GM19372 (cell line): ENCODE measurements around the gene CLSTN1.

ENCODE experiments used
- ATAC-seq: cut with Tn5 transposase; IDR thresholded peaks from one replicate; pipeline ENCODE4 v1.9.1; 2021; ENCODE audit warnings: mild to moderate bottlenecking, low read depth, moderate library complexity; ENCODE audit not compliant: unreplicated experiment

Gene CLSTN1

GRCh38 chr1:9852410-9853248 is 28.9 kb upstream of the CLSTN1 start:
- ATAC-seq, result no peak

GRCh38 chr1:9852004-9852403 is 28.2 kb upstream of the CLSTN1 start:
- ATAC-seq, result no peak

DNA sequence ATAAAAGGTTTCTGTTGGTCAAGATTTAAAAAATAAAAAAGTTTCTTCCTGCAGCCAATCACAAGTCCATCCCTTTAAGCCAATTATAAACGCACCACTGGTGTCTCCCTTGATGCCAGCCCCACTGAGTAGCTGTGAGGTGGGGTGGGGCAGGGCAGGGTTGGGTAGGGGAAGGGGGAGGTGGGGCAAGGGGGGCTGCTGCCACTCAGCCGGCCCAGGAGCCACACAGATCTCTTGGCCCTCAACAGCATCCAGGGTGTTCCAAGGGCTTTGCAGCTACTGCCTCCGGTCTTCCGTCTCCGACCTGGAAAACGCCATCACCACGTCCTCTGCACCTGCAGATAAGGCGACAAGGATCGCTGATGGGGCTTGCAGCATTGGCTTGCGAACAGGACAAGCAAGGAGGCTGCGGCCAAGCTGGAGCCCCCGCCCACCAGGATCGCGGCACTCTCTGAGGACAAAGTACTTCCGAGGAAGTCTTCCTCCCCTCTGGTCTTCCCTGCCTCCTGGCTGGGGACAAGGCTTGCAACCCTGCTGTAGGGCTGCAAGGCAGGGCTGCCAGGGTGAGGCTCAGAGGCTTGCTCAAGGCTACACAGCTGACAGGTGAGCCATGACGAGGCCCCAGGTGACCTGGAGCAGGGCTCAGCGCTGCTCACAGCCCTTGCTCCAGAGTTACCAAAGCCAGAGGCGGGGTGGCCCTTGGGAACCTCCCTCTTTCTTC is 26.8 kb upstream of the CLSTN1 start:
- no peak for ATAC-seq

DNA sequence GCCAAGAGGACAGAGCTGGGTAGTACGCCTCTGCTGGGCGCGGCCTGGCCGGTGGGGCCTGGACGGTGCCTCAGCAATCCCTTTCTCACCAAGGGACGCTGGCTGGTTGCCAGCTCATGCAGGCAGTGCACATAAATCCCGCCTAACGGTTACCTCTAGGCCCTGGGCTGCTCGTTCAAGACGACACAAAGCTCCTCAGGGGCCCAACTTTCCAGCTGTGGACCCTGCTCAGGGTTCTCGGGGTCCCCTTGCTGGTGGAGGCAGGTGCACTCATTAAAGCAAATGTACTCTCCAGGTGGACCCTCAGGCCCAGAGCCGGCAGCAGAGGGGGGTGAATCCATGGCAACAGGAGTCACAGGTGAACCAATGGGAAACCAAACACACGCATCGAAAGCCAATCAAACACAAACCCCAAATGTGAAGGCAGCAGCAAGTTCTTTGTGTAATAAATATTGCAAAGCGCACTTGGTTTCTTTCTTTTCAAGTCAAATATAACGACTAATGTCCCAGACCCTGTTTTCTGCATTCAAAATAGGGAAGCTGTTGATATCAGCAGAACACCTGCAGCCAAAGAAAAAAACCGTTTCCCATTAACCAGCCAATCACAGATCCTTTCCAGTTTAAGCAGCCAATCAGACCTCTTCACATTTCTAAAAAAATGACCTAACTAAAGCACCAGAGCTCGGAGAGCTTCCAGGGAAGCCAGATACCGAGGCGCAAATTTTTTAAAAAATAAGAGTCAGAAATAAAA is 26.1 kb upstream of the CLSTN1 start:
- no peak for ATAC-seq

- ATAC-seq, result no peak
These were observed 24.3 kb upstream of the CLSTN1 start for GRCh38 chr1:9848022-9848421.

DNA sequence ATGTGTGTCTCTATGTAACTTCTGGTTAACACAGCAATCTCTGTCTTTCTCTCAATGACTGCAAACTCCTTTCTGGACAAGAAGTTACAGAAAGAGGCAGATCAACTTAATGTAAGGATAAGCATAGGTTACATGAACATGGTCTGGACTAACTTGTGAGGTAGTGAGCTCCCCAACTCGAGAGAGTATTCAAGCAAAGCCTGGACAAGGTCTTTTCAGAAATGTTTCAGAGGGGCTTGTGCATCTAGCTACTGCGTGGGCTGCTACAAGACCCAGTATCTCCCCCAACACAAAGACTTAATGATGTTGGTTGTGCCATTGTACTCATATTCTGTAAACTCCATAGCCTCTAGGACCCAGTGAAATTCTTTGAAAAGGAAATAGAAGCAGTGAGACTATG is 23.5 kb upstream of the CLSTN1 start:
- ATAC-seq, result no peak

DNA sequence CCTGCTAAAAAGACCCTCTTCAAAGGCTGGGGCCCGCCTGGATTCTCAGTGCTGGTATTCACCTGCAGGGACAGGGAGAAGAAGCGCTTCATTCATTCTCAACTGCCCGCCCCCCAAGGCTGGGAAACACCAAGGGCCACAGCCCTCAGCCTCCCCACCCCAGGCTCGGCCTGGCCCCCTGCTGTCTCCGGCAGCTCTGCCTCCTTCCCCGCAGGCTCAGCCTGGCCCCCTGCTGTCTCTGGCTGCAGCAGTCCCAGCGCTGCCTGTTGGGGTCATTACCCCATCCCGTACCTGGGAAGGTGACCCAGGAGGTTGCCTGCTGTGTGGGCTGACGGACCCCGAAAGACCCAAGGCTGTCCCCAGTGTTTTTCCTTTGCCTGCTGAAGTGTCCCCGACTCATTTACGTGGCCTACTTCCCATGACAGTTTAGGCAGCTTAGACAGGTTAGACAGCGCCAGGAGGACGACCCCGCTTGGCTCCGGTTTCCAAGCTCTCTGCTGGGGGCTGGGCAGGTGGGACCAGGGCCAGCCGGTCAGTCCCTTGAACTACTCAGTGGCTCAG is 22.9 kb upstream of the CLSTN1 start:
- no peak for ATAC-seq

GRCh38 chr1:9845914-9846313 is 22.1 kb upstream of the CLSTN1 start:
- ATAC-seq, result no peak

- no peak for ATAC-seq
These were observed 21.0 kb upstream of the CLSTN1 start for GRCh38 chr1:9844756-9845155.

DNA sequence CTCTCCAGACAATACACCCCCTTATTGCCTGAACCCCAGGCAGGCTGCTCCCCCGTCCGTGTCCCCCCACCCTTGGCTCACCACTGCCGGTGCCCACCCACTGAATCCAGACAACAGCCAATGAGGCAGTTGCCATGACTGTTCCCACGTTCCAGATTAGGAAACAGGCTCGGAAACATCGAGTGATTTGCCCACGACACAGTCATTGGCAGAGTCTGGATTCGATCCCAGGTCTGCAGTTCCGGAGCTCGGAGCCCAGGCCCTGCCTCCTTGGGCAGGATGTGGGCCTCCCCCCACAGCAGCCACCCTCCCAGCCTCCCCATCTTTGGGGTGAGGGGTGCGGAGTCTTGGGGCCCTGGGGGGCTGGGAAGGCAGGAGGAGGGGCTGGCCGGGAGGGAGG is 20.3 kb upstream of the CLSTN1 start:
- no peak for ATAC-seq

DNA sequence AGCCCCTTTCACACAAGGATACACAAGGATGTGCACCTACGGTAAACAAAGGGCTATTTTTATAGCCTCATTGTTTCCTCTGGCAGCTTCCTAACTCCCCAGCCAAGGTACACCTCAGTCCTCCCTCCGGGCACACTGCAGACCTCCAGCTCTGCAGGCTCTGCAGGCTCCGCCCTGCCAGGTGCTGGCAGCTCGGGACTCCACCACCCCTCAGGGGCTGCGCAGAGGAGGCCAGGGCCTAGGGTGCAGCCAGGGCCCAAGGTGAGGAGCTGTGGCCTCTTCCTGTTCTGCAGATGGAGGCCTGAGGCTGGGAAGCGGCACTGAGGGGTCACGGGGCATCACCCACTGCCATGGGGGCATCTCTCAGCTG is 19.8 kb upstream of the CLSTN1 start:
- ATAC-seq, result no peak

GRCh38 chr1:9842781-9843575 is 19.2 kb upstream of the CLSTN1 start:
- ATAC-seq, result no peak

GRCh38 chr1:9842073-9842711 is 18.4 kb upstream of the CLSTN1 start:
- no peak for ATAC-seq

DNA sequence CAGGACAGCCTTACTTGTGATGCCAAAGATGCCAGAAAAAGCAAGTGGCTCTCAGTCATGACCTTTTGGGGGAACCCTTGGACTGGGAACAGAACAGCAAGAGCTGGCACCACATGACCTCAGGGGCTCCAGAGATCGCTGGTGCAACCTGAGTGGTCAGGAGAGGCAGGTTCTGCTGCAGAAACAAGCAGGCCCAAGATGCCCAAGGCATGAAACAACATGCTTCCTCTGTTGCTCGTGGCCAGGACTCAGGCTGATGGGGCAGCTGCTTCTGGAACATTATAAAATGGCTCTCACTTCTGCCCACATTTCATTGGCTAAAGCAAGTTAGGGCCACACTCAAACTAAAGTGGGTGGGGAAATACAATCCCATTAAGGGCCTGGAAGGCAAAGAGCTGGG is 17.7 kb upstream of the CLSTN1 start:
- ATAC-seq, result no peak

- ATAC-seq, result no peak
These were observed 16.4 kb upstream of the CLSTN1 start for GRCh38 chr1:9840176-9840575.

- ATAC-seq, result no peak
These were observed 15.2 kb upstream of the CLSTN1 start for GRCh38 chr1:9838946-9839345.

DNA sequence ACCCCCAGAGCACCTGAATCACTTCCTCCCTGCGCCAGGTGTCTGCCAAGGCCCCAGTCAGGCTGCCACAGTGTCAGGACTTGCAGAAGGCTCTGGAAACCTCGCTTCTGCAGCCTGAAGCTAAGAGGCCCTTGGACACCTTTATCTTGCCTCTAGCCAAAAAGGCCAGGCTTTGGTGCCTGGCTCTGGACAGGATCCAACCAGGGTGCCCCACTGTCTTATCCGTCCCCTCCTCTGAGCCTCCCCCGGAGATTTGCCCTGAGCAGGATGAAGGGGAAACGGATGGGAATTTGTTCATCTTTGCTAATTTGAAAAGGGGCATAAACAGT is 12.8 kb upstream of the CLSTN1 start:
- no peak for ATAC-seq

DNA sequence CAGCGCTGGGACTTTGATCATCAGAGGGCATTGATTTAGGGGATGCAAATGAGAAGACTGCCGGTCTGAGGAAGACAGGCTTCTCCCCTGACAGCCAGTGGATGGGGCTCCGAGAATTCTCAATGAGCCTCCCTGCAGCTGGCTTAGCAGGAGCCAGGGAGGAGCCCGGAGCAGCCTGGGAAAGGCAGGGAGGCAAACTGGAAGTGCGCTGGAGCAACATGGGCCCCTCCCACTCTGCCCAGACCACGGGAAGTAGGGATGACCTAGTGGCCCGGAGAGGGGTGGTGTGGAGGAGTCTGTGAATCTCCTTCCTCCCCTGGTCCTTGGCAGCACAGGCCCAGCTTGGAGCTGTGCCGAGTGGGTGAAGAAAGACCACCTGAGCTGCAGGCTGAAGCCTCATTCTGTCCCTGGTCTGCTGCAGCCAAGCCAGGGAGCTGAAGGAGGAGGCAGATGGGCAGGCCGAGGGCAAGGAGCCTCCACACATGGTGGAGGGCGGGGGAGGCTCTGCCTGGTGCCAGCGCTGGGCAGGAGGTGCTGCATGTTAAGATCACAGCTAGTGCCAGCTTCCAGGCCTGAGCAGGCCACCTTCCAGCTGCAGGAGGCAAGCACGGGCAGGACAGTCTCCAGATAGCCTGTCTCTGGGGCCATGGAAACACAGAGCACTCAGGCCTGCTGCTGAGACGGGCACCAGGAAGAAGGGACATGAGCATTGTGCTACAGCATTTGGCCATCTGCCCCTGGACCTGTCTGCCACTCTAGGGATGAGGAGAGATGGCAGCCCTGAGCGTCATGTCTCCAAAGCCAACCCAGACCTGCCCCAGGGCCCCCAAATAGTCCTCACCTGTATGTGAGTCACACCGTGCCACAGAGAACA is 12.2 kb upstream of the CLSTN1 start:
- ATAC-seq, result no peak

DNA sequence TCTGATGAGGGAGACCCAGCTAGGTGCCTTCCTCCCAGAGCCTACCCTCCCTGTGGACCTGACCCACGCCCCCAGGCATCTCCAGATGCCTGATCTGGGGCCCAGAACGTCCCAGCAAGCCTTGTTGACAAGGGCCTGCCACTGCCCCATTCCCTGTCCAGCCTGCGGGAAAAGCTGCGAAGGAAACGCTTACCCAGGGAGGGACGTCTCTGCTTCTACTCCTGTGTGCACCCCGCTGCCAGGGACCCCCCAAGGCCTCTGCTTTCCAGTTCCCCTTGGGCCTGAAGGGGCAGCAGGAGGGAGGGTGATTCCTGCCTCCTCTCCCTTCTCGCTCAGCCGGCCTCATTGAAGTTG is 11.6 kb upstream of the CLSTN1 start:
- ATAC-seq, result no peak
